PC-9 (cell line): ENCODE results near the gene ADAR. TPM values are rescaled to one million over a fixed set of nuclear protein-coding genes. Genes with fewer than 3 reads are reported as not detected.

Source experiments
- BruUV-seq: library from RNA; stranded (reverse); fragments of 400-500 nt; replicated peaks from 2 replicates; lab custom pipeline; 2021; lab: Mats Ljungman, UMichigan
- CTCF ChIA-PET: fragments of 300-600 bp; sonication (Branson Sonifier 250); formaldehyde crosslinking; loops from one replicate; lab custom pipeline; 2022; ENCODE audit warnings: antibody characterized with exemption; lab: Charles Lee
- POLR2A ChIA-PET: fragments of 300-600 bp; sonication (Branson Sonifier 250); formaldehyde crosslinking; loops from one replicate; lab custom pipeline; 2022; ENCODE audit warnings: antibody characterized with exemption; ENCODE audit not compliant: unreplicated experiment; lab: Charles Lee
- DNase-seq, 2 experiments: peaks; one replicate each; pipeline versions ENCODE4 v3.0.0 to v3.0.0-alpha.2; 2015 to 2022; ENCODE audit warnings: mixed read lengths in 1 of 2
- H2AFZ ChIP-seq: fragments of 200-600 bp; sonication (generic); 2 replicates; pipeline ENCODE4 v1.8.1; 2017; ENCODE audit warnings: antibody characterized with exemption
- H3F3A ChIP-seq: fragments of 200-600 bp; sonication (generic); 2 replicates; pipeline ENCODE4 v1.8.1; 2017; ENCODE audit warnings: antibody characterized with exemption, mild to moderate bottlenecking, low read depth; ENCODE audit not compliant: insufficient read depth
- H3K27ac ChIP-seq: fragments of 200-600 bp; sonication (generic); 2 replicates; pipeline ENCODE4 v1.6.1; 2016; ENCODE audit warnings: mixed run types
- H3K27me3 ChIP-seq: fragments of 200-600 bp; sonication (generic); 2 replicates; pipeline ENCODE4 v1.6.1; 2016; ENCODE audit warnings: low read depth, mixed run types; ENCODE audit not compliant: insufficient read depth
- H3K36me3 ChIP-seq: fragments of 200-600 bp; sonication (generic); 2 replicates; pipeline ENCODE4 v1.6.1; 2016; ENCODE audit warnings: low read depth, mixed run types
- H3K4me1 ChIP-seq: fragments of 200-600 bp; sonication (generic); replicated peaks from 2 replicates; pipeline ENCODE4 v1.6.1; 2016; ENCODE audit warnings: mixed run types; ENCODE audit not compliant: insufficient read depth
- H3K4me2 ChIP-seq: fragments of 200-600 bp; sonication (generic); 2 replicates; pipeline ENCODE4 v1.6.1; 2017; ENCODE audit warnings: mixed run types
- H3K4me3 ChIP-seq: fragments of 200-600 bp; sonication (generic); 2 replicates; pipeline ENCODE4 v1.6.1; 2016; ENCODE audit warnings: mixed run types
- H3K79me2 ChIP-seq: fragments of 200-600 bp; sonication (generic); 2 replicates; pipeline ENCODE4 v1.6.1; 2017; ENCODE audit warnings: low read depth, mixed run types
- H3K9me2 ChIP-seq: fragments of 200-600 bp; sonication (generic); 2 replicates; pipeline ENCODE4 v1.8.1; 2017; ENCODE audit warnings: mild to moderate bottlenecking; ENCODE audit not compliant: insufficient read depth
- H3K9me3 ChIP-seq: fragments of 200-600 bp; sonication (generic); 2 replicates; pipeline ENCODE4 v1.8.1; 2016; ENCODE audit warnings: low read depth; ENCODE audit not compliant: insufficient read depth
- H4K20me1 ChIP-seq: fragments of 200-600 bp; sonication (generic); 2 replicates; pipeline ENCODE4 v1.8.1; 2017; ENCODE audit not compliant: insufficient read depth
- CTCF ChIP-seq: fragments of 200-600 bp; sonication (generic); conservative IDR thresholded peaks from 2 replicates; pipeline ENCODE4 v1.6.1; 2017; ENCODE audit warnings: mixed run types, antibody characterized with exemption, mild to moderate bottlenecking, moderate library complexity
- EZH2 ChIP-seq: fragments of 200-600 bp; sonication (generic); IDR thresholded peaks from 2 replicates; pipeline ENCODE4 v1.8.0; 2017; ENCODE audit warnings: antibody characterized with exemption, low read depth
- intact Hi-C: fragments of 100-400 bp; cut with micrococcal nuclease; formaldehyde crosslinking; loops from one replicate; pipeline ENCODE4 v1.10.0; 2022; ENCODE audit not compliant: unreplicated experiment
- total RNA-seq: library from RNA; stranded (reverse); gene quantifications from 2 replicates; pipeline ENCODE4 v1.2.3, GENCODE V29; 2021

ADAR gene
- total RNA-seq, 1 experiment from 2014 or later: 120 TPM

GRCh38 chr1:154641534-154641933 lies 33.5 kb upstream of the ADAR start:
- Histone ChIP-seq H3K36me3 (no peaks in the 10 kb centered on the region), H2AFZ (no peak overlapping the region), H3K4me3 (no peak overlapping the region), H3K27ac (no peak overlapping the region), H3K9me3 (no peaks in the 10 kb centered on the region), H3K4me1 (no peaks in the 10 kb centered on the region), H3K4me2 (no peak overlapping the region), H3K9me2 (no peaks in the 10 kb centered on the region), H4K20me1 (no peaks in the 10 kb centered on the region), H3K79me2 (no peaks in the 10 kb centered on the region), H3K27me3 (peaks cover 15% of the 10 kb centered on the region), H3F3A (no peaks in the 10 kb centered on the region)
- intact Hi-C loops: no loop called here
- CTCF ChIA-PET: no interaction called here
- no peak for TF ChIP-seq EZH2
- TF ChIP-seq CTCF: no peak
- POLR2A ChIA-PET: no interaction called here
- no TSS peak for BruUV-seq
- no peak for DNase-seq

DNA sequence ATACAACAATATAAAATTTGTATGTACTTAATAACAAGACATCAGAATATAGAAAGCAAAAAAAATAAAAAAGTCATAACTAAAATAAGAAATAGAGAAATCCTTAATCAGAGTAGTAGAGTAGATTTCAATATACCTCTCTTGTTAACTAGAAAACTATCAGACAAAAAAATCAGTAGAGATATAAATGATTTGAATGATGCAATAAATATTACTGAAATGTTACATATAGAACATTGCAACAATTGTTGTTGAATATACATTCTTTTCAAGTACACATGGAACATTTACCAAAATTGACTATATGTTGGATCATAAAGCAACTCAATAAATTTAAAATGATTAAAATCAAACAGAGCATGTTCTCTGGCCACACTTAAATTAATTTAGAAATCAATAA lies 31.9 kb upstream of the ADAR start:
- Histone ChIP-seq H3K79me2 (no peaks in the 10 kb centered on the region), H3K27me3 (peaks cover 32% of the 10 kb centered on the region), H3K4me2 (no peak overlapping the region), H3K36me3 (no peaks in the 10 kb centered on the region), H3K4me1 (no peaks in the 10 kb centered on the region), H3F3A (no peaks in the 10 kb centered on the region), H3K9me2 (no peaks in the 10 kb centered on the region), H3K4me3 (no peak overlapping the region), H4K20me1 (no peaks in the 10 kb centered on the region), H3K9me3 (no peaks in the 10 kb centered on the region), H3K27ac (no peak overlapping the region), H2AFZ (no peak overlapping the region)
- POLR2A ChIA-PET: no interaction called here
- TF ChIP-seq CTCF (no peak), EZH2 (no peak)
- CTCF ChIA-PET: no interaction called here
- no peak for DNase-seq
- intact Hi-C loops: no loop called here
- BruUV-seq: no TSS peak

- no peak overlapping the region for H2AFZ ChIP-seq
- ChIA-PET POLR2A (no interaction called here), CTCF (no interaction called here)
- intact Hi-C loops: no loop called here
- H4K20me1 ChIP-seq: no peaks in the 10 kb centered on the region
- H3K4me3 ChIP-seq: no peak overlapping the region
- H3K4me1 ChIP-seq: no peaks in the 10 kb centered on the region
- TF ChIP-seq CTCF (no peak), EZH2 (no peak)
- H3K27me3 ChIP-seq: peaks cover 66% of the 10 kb centered on the region
- no peaks in the 10 kb centered on the region for H3K36me3 ChIP-seq
- no peaks in the 10 kb centered on the region for H3K9me2 ChIP-seq
- no peaks in the 10 kb centered on the region for H3F3A ChIP-seq
- H3K9me3 ChIP-seq: no peaks in the 10 kb centered on the region
- H3K79me2 ChIP-seq: no peaks in the 10 kb centered on the region
- H3K27ac ChIP-seq: no peak overlapping the region
- no peak overlapping the region for H3K4me2 ChIP-seq
- BruUV-seq: no TSS peak
- DNase-seq: no peak
Measured at GRCh38 chr1:154635171-154635570, 27.2 kb upstream of the ADAR start.
